ENCODE data around the gene FANCE. TPM values are rescaled to one million over a fixed set of nuclear protein-coding genes. Genes with fewer than 3 reads are reported as not detected.
A peak's percentile ranks its signal among the peaks of the same experiment; 100 is the strongest.

The FANCE gene
- polyA plus RNA-seq, 5 donors = 9.6 to 13.3 (median 12.2) TPM

- DNase-seq = no peak
These were observed 9.1 kb downstream of the FANCE start for GRCh38 chr6:35461270-35461669.

GRCh38 chr6:35463292-35463691 lies 11.2 kb downstream of the FANCE start:
- no peak for DNase-seq

GRCh38 chr6:35465646-35466045 lies 13.5 kb downstream of the FANCE start:
- no peak for DNase-seq

DNA sequence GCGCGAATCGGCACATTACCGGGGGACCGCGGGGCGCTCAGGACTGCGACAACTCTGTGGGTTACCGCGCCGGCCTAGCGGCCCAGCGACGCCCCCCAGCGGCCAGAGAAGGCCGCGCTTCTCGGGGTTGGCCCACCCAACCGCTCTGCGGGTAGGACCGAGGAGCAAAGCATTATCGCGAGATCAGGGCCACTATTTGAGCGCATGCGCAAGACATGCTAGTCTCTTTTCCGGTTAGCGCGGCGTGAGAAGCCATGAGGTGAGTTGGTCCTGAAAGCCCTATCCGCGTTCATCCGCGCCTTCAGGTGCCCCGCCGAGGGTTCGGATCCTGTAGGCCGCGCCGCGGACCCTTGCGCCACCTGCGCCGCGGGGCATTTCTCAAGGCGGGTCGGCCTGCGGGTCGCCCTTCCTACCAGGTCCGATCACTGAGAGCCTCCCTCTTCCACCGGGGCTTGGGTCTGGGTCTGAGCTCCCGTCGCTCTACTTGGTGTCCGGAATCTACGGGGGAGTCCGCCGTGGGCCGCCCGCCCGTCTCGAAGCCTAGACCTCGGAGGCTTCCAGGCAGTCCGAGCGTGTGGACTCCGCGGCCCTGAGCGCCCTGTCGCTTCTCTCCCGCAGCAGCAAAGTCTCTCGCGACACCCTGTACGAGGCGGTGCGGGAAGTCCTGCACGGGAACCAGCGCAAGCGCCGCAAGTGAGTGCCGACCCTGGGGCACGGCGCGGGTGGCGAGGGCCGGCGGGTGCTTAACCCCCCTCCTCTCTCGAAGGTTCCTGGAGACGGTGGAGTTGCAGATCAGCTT lies 16.2 kb downstream of the FANCE start, which contains the start of gene RPL10A:
TSS of gene RPL10A (plus strand) at position 221 of the 799 bp plus-strand sequence. CDS start at position 255, 34 bp downstream.
- peak; percentile 96 to 97 for DNase-seq

DNA sequence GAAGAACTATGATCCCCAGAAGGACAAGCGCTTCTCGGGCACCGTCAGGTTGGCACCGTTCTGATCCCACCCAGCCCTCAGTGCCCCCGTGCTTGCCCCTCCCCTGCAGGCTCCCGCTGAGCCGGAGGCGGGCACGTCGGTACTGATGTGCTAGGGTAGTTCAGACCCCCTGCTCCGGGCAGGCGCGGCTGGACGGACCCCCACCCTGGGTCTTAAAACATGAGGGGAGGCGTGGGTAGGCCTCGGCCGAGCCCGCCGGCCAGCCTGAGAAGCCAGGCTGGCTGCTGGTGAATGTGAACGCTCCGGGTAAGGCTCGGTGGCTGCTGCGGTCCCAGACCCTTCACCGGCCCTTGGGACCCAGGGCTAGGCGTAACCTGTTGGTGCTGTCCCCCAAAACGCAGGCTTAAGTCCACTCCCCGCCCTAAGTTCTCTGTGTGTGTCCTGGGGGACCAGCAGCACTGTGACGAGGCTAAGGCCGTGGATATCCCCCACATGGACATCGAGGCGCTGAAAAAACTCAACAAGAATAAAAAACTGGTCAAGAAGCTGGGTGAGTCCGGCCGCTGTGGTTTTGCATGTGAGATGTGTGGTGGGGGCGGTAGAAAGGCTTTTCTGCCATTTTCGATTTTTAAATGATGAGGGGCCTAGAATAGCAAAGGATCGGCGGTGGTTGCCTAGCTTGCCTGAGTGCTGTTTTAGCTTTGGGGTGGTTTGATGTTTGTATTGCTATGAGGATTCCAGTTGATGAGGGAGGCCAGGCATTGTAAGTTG lies 17.0 kb downstream of the FANCE start:
- DNase-seq = no peak

DNA sequence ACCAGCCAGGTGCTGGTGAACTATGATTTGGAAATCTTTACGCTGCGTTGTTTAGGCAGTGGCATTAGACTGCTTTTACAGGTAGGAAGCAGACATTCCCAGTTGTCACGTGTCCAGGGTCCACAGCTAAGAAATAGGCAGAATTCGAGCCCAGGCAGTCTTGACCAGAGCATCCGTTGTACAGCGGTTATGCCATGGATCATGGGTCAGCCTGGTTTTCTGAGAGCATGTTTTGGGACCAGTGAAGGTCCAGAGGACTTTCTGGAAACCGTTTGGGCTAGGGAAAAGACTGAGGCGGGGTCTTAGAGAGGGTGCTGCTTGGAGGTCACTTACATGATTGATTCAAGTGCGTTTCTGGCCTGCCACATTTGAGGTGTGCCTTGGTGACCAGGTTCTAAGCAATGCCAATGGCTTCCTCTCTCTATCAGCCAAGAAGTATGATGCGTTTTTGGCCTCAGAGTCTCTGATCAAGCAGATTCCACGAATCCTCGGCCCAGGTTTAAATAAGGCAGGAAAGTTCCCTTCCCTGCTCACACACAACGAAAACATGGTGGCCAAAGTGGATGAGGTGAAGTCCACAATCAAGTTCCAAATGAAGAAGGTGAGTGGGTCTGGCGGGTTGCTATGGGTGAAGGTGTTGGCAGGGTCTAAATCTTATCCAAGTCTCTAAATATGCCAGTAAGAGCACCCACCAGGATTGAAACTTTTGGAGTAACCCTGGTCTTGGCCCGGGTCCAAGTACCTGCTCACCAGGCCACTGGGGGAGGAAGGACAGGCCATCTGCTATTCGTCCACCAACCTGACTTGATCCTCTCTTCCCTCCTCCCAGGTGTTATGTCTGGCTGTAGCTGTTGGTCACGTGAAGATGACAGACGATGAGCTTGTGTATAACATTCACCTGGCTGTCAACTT lies 17.9 kb downstream of the FANCE start:
- DNase-seq = no peak

DNA sequence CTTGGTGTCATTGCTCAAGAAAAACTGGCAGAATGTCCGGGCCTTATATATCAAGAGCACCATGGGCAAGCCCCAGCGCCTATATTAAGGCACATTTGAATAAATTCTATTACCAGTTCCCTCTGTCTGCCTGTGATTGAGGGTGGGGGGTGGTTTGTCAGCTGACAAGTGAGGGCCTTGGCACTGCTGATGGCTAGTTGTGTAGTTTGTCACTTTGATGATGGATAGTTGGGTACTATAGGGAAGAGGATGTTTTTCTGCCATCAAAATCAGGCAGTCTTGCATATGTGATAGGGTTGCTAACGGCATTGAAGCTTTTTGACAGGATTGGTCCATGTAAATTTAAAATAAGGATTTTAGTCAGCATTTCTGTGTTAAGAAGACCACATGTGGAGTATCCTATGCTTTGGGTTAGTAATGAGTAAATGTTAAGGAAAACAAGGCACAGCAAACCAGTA lies 18.6 kb downstream of the FANCE start:
- no peak for DNase-seq

DNA sequence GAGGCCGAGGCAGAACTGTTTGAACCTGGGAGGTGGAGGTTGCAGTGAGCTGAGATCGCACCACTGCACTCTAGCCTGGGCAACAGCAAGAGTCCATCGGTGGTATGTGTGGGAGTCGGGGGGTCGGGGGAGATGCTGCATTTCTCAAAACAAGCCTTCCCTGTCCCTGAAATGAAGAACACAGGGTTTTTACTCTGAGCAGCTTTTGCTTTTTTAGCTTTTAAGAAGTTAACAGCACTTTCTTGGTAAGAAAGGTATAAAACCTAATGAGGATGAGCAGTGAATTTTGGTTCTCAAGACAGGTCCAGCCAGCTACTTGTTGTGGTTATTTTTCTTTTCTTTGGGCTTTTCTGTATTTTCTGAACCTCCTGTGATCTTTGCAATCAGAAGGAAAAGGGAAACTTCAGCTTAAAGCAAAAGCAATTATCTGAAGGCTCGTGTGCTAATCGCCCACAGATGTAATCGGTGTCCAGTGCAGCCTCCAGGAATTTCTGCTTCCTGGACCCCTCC lies 19.8 kb downstream of the FANCE start:
- DNase-seq = no peak

GRCh38 chr6:35473075-35473849 lies 21.1 kb downstream of the FANCE start:
- DNase-seq = no peak

- no peak for DNase-seq
These were observed 21.7 kb downstream of the FANCE start for GRCh38 chr6:35473850-35474130.

GRCh38 chr6:35474131-35474941 lies 22.2 kb downstream of the FANCE start:
- no peak for DNase-seq

DNA sequence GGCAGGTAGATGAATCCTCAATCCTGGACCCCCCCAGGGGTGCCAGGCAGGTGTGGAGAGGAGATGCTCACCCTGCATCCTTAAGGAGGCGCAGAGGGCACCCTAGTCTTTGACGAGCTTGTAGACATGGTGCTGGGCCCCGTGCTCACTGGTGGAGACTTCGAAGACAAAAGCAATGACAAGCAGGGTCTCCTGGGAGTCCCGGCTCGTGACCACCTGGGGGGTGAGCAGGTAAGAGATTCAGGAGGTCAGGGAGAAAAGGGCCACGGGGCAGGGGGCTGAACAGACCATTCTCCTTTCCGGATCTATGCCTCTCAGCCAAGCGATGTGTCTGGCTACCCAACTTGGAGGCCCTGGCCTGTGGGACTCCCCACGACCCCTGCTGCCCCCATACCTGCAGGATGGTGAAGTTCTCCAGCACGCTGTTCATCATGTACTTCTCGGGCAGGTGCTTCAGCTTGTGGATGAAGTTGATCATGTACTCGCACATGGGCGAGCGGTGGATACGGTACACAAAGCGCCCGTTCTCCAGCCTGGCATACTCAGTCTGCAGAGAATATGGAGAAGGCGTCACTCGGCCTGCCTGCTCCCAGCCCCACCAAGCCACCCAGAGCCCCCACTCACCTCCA lies 22.9 kb downstream of the FANCE start:
- DNase-seq = no peak

DNA sequence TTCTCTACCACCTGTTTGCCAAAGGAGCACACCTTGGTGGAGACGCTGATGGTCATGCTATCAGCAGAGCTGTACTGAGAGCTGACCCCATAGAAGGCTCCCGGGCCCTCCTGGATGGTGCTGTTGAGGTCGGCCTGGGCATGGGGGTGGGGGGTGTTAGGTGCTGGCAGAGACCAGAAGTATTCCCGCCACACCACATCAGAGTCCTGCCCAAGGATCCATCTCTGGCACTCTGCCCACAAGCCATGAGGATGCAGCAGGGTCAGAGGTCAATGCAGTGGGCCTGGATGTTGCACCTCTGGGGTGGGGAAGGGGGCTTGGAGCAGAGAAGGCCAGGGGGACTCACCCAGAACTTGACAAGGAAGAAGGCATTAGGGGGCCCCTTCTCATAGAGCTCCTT lies 23.4 kb downstream of the FANCE start:
- no peak for DNase-seq

GRCh38 chr6:35476004-35476403 lies 23.9 kb downstream of the FANCE start:
- no peak for DNase-seq

- no peak for DNase-seq
These were observed 24.9 kb downstream of the FANCE start for GRCh38 chr6:35477028-35477427.

DNA sequence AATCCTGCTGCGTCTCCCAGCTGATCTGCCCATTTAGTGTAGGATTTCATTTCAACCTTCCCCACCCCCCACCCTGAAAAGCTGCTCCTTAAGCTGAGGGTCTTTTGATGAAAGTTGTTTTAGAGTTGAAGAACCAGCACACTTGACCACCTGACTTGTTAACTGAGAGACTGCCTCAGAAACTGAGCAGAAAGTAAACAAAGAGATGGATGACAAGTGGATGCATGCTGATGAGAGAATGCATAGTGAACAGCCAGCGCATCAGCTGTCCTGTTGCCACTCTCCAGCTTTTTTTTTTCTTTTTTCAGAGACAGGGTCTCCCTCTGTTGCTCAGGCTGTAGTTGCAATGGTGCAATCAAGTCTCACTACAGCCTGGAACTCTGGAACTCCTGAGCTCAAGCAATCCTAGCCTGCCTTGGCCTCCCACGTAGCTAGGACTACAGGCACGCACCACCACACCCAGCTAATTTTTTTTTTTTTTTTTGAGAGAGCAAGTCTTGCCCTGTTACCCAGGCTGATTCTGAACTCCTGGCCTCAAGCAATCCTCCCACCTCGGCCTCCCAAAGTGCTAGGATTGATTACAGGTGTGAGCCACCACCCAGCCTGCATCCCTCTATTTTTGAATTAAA lies 25.5 kb downstream of the FANCE start:
- no peak for DNase-seq

DNA sequence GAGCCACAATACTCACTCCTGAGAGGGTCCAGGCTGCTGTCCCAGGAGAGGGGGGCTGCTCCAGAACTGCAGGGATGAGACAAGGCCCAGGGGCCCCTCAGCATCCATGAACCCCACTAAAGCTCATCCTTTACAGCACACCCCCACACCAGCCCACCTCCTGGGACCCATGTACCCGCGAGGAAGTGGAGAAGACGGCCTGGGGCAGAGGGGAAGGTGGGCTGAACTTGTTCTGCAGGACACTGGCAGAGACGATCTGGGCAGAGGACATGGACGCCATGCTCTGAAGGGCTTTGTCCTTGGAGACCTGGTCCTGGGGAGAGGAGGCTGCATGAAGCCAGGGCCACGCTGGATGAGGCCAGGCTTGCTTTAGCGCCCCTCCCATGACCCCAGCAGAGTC lies 26.1 kb downstream of the FANCE start:
- DNase-seq = no peak

DNA sequence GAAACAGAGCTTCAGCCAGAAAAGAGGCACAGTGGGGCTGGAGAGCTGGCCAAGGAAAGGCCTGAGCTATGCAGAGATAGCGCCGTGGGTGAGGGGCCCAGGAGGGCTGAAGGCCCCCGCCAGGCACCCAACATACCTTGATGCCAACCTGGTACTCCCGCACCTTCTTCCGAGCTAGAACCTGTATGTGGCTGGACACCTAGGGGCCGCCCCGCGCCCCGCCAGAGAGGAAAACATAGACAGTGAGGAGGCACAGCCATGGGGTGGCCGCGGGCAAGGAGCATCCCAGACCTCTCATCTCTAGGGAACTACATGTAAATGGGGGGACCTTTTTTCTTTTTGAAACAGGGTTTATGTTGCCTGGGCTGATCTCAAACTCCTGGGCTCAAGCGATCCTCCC lies 28.0 kb downstream of the FANCE start:
- DNase-seq = no peak

DNA sequence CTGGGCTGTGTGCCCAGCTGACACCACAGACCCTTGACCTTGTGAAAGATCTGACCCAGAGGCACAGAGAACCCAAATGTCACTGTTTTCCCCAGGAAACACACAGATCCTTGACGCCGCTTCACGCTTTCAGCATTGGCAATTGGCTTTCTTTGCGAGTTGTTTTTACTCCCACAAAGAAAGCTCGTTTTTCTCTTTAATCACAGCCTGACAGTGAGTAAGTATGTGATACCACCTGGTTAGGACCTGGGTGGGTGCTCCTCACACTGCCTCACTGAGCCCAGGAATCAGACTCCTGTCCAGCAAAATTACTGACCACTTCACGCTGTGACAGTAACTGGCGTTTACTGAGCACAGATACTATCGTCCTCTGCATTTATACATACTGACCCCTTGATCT lies 29.1 kb downstream of the FANCE start:
- no peak for DNase-seq
